ENCODE data around the gene TMEM170A.

DNA sequence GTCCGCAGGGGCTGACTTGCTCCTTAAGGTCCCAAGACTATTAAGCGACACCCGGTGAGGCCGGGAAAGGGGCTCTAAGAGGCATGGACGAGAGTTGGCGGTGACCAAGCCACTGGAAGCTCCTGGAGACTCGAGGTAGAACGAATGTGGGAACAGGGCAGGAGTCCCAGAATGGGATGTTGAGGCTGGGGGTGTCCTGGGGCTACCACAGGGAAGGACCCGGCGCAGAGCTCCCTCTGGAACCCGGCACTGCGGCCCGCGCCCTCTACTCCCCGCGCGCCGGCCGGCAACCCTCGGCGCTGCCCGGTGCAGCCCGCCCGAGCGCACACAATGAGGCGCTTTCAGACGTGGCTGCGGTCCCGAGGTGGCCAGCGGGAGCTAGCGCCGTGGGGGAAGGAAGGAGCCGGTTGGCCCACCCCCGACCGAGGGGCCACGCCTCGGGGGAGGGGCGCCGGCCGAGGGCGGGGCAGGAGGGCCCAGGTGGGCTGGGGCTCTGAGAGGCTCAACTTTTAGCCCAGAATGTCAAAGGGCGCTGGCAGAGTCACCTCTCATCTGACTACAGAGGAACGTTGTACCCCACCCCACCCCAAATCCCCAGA, 30.7 kb upstream of the TMEM170A start, which contains the start of gene CHST6:
- TF ChIP-seq POLR2A (IDR thresholded peaks at IDR 0.05): no peak
- TF ChIP-seq, protein P1, sequence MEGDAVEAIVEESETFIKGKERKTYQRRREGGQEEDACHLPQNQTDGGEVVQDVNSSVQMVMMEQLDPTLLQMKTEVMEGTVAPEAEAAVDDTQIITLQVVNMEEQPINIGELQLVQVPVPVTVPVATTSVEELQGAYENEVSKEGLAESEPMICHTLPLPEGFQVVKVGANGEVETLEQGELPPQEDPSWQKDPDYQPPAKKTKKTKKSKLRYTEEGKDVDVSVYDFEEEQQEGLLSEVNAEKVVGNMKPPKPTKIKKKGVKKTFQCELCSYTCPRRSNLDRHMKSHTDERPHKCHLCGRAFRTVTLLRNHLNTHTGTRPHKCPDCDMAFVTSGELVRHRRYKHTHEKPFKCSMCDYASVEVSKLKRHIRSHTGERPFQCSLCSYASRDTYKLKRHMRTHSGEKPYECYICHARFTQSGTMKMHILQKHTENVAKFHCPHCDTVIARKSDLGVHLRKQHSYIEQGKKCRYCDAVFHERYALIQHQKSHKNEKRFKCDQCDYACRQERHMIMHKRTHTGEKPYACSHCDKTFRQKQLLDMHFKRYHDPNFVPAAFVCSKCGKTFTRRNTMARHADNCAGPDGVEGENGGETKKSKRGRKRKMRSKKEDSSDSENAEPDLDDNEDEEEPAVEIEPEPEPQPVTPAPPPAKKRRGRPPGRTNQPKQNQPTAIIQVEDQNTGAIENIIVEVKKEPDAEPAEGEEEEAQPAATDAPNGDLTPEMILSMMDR (IDR thresholded peaks at IDR 0.05): no peak

Measured in right lobe of liver (tissue), 4 donors.